Mucosa of stomach (tissue), 1 donor: ENCODE data around the gene NEK3.
"Not testable (repeated sequence)": the region's sequence is repeated elsewhere in the genome, so short reads cannot be mapped to it uniquely, and the experiment has no call there.

Source experiments
- H3K27me3 ChIP-seq: one replicate; pipeline ENCODE4 v1.7.0; 2013; ENCODE audit warnings: mild to moderate bottlenecking, low read length; ENCODE audit not compliant: control insufficient read depth, insufficient read depth
- H3K36me3 ChIP-seq: one replicate; pipeline ENCODE4 v1.7.0; 2013; ENCODE audit warnings: low read length; ENCODE audit not compliant: control insufficient read depth, insufficient read depth
- H3K4me1 ChIP-seq: one replicate; pipeline ENCODE4 v1.7.0; 2013; ENCODE audit warnings: mild to moderate bottlenecking, low read length; ENCODE audit not compliant: control insufficient read depth, insufficient read depth
- H3K4me3 ChIP-seq: one replicate; pipeline ENCODE4 v1.7.0; 2013; ENCODE audit warnings: low read length
- H3K9ac ChIP-seq: one replicate; pipeline ENCODE4 v1.7.0; 2013; ENCODE audit warnings: mild to moderate bottlenecking, low read length, moderate library complexity
- H3K9me3 ChIP-seq: one replicate; pipeline ENCODE4 v1.7.0; 2013; ENCODE audit warnings: mild to moderate bottlenecking, low read length, moderate library complexity; ENCODE audit not compliant: control insufficient read depth
- donor health status: Pancreatic carcinoma.

Gene NEK3

DNA sequence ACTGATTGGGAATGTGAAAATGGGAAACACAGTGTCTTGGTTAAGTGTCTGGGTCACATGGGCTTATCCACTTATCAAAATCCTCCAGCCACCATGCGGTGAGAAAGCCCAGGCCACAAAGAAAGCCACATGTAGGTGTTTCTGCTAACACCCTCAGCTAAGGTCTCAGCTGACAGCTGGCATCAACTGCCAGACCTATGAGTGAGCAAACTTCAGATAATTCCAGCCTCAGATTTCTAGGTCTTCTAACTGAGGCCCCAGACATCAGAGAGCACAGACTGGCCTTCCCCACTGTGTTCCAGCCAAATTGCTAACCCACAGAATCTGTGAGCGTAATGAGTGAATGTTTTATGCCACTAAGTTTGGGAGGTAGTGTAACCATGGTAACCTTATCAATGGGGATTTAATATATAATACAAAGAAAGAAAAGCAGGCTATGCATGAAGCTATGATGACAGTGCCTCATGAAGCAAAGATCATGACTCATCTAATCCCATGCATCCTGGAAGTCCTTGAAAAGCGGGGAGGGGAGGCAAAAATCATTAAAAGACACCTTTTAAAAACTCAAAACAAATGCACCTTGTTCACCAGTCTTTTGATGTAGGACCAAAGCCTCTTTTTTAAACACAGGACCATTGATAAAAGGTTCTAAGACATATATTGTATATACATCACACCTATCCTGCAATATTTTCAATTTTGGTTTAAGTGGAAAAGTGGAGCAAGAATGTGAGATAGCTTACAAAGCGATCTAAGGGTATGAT is 28.2 kb upstream of the NEK3 start:
- not testable (repeated sequence) for H3K9me3 ChIP-seq, H3K27me3 ChIP-seq, H3K36me3 ChIP-seq, H3K4me3 ChIP-seq, H3K4me1 ChIP-seq, H3K9ac ChIP-seq

- no peak overlapping the region for H3K4me3 ChIP-seq
- no peaks in the 10 kb centered on the region for H3K4me1 ChIP-seq
- no peaks in the 10 kb centered on the region for H3K36me3 ChIP-seq
- H3K27me3 ChIP-seq = no peaks in the 10 kb centered on the region
- no peak overlapping the region for H3K9ac ChIP-seq
- no peaks in the 10 kb centered on the region for H3K9me3 ChIP-seq
These were observed 27.6 kb upstream of the NEK3 start for GRCh38 chr13:52187029-52187423.

DNA sequence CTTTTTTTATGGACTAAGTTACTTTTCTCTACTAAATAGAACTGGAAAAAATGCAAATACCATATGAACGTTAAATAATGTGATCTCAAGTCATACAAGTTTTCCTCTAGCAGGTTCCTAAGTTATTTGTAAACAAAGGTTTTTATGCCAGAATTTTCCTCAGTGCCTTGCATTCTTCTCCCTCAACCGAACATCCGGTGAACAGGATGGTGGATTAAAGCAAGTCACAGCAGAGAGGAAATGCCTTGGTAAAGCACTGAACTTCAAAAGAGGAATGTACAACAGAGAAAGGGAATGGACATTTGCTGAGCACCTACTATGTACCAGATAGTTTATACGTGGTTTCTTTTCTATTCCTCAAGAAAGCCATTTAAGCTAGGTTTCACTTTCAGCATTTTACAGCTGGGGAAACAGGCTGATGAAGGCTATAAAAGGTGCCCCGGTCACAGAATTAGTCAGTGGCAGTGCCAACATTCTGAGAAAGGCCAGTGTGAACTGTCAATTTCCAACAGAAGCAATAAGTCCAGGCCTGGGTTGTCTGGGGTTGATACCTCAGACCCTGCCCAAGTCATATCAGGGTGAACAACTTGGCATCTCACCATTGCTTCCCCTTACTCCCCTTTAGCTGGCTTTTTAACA is 22.0 kb upstream of the NEK3 start:
- not testable (repeated sequence) for H3K9me3 ChIP-seq, H3K27me3 ChIP-seq, H3K4me1 ChIP-seq, H3K4me3 ChIP-seq, H3K9ac ChIP-seq, H3K36me3 ChIP-seq

DNA sequence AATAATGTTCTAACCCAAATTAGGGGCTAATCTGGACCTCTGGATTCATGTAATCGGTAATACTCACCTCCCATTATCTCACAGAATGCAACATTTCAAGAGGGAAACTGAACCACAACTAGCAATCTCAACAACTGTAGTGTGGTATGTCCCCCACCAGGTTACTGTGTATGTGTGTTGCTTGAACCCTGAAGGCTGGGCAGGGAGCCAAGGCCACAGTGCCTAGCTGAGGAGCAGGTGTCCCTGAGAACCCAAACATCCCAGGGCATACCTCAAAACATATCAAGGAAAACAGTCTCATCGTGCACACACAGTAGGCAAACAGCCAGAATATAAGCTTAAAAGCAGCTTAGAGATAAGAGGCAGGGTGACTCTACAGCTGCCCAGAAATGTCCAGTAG is 20.5 kb upstream of the NEK3 start:
- H3K4me3 ChIP-seq = no peak overlapping the region
- H3K9ac ChIP-seq = no peak overlapping the region
- H3K36me3 ChIP-seq = no peaks in the 10 kb centered on the region
- no peaks in the 10 kb centered on the region for H3K9me3 ChIP-seq
- H3K4me1 ChIP-seq = no peaks in the 10 kb centered on the region
- H3K27me3 ChIP-seq = no peaks in the 10 kb centered on the region

DNA sequence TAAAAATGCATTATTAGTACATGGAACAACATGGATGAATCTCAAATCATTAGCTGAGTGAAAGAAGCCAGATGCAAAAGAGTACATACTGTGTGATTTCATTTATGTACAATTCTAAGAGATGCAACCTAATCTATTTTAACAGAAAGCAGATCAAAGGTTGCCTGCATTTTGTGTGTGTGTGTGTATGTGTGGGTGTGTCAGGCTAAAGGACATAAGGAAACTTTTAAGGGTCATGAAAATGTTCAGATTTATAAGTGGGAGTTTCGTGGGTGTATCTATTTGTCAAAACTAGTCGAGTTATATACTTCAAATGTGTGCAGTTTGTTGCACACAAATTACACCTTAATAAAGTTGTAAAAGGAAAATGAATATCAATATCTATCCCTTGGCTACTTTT is 17.9 kb upstream of the NEK3 start:
- Histone ChIP-seq H3K9me3 (no peaks in the 10 kb centered on the region), H3K27me3 (no peaks in the 10 kb centered on the region), H3K36me3 (no peaks in the 10 kb centered on the region), H3K4me3 (no peak overlapping the region), H3K4me1 (no peaks in the 10 kb centered on the region), H3K9ac (no peak overlapping the region)

- not testable (repeated sequence) for H3K9ac ChIP-seq, H3K4me3 ChIP-seq, H3K4me1 ChIP-seq, H3K9me3 ChIP-seq, H3K27me3 ChIP-seq, H3K36me3 ChIP-seq
These were observed 14.6 kb upstream of the NEK3 start for GRCh38 chr13:52173970-52174369.

GRCh38 chr13:52173373-52173772 is 14.0 kb upstream of the NEK3 start:
- H3K4me1 ChIP-seq = no peaks in the 10 kb centered on the region
- H3K4me3 ChIP-seq = no peak overlapping the region
- H3K27me3 ChIP-seq = no peaks in the 10 kb centered on the region
- no peaks in the 10 kb centered on the region for H3K36me3 ChIP-seq
- no peak overlapping the region for H3K9ac ChIP-seq
- H3K9me3 ChIP-seq = no peaks in the 10 kb centered on the region

DNA sequence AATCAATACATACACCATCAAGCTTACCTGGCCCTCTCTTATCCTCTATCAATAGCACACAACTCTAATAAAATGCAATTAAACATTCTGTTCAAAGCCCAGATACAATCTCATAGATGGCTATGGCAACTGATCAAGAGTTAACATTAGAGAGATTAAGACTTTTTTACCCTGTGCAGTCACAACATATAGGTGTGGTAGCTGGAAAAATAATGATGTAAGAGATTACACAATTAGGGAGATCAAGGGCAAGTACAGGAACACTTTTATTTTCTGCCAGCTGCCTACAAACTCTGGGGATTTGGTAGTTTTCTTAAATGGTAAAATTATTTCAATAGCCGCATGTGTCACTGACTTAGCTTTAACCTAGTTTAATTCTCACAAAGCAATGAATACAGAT is 12.3 kb upstream of the NEK3 start:
- H3K36me3 ChIP-seq, H3K4me3 ChIP-seq: not testable (repeated sequence)

DNA sequence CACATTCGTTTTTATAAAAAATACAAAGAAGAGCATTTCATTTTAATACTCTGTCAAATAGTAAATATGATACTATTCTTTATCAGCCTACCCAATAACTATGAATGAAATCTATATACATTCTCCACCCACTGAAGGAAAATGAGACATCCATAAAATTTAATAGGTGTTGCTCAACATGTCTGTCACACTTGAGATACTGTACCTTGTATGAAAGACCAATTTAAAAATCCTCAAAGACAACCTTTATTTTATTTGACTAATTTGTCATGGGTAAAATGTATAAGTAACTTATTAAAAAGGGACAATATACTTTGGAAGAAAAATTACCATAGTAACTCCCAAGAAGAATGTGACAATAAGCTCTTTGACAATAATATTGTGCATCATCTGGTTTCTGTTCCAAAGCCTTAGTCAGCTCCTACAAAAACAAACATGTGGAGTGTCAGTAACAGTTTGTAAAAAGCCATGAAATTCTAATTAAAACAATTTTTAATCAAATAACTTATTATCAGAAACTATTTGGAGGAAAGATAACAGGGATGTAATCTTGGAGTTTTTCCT is 11.5 kb upstream of the NEK3 start:
- H3K4me1 ChIP-seq, H3K36me3 ChIP-seq, H3K9me3 ChIP-seq, H3K9ac ChIP-seq, H3K4me3 ChIP-seq, H3K27me3 ChIP-seq: not testable (repeated sequence)

More for the DNA sequence above, 12.3 kb upstream of the NEK3 start:
- not testable (repeated sequence) for H3K9ac ChIP-seq, H3K27me3 ChIP-seq, H3K4me1 ChIP-seq, H3K9me3 ChIP-seq

GRCh38 chr13:52169839-52170238 is 10.4 kb upstream of the NEK3 start:
- Histone ChIP-seq H3K36me3 (no peaks in the 10 kb centered on the region), H3K4me1 (no peaks in the 10 kb centered on the region), H3K9me3 (no peaks in the 10 kb centered on the region), H3K9ac (no peak overlapping the region), H3K4me3 (no peak overlapping the region), H3K27me3 (no peaks in the 10 kb centered on the region)

DNA sequence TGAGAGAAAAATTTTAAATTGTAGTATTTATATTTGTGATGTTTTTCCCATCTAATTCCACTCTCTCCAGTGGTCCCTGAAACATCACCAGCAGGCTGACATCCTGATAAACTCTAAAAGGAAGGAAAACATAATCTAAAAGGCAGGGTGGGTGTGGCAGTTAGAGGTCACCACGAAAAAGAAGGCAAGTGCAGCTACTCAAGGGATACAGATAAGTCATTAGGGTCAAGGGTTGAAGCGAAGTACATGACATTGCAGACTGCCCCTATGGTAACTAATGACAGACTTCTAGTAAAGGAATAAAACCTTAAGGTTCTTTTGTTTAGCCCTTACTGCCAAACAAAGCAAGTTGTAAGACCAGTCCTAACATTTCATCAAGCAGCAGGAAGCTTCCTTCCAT is 6.0 kb upstream of the NEK3 start:
- no peaks in the 10 kb centered on the region for H3K9me3 ChIP-seq
- H3K27me3 ChIP-seq = no peaks in the 10 kb centered on the region
- H3K9ac ChIP-seq = no peak overlapping the region
- no peak overlapping the region for H3K4me3 ChIP-seq
- no peaks in the 10 kb centered on the region for H3K36me3 ChIP-seq
- H3K4me1 ChIP-seq = no peaks in the 10 kb centered on the region

DNA sequence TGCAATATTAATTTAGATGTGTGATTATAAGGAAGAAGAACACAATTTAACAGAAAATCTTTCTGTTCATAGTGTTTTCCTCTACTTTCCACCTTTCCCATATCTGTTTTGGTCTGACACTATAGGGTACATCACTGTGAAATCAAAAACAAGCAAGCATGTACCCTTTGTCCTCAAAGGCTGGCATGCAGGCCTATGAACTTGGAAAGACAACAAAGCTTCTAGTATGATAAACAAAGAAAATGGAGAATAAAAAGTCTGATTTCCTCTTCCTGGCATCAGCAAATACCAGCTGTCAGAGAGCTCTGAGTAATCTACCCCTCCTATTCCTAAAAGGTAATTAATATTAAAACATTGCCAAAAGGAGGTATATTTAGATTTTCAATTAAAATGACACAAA is 5.6 kb upstream of the NEK3 start:
- no peaks in the 10 kb centered on the region for H3K4me1 ChIP-seq
- no peaks in the 10 kb centered on the region for H3K36me3 ChIP-seq
- H3K9ac ChIP-seq = no peak overlapping the region
- no peaks in the 10 kb centered on the region for H3K27me3 ChIP-seq
- H3K9me3 ChIP-seq = no peaks in the 10 kb centered on the region
- H3K4me3 ChIP-seq = no peak overlapping the region
